CD1c-positive myeloid dendritic cell (primary cell): ENCODE results near the gene ADAMTSL5.
"Not testable (repeated sequence)": the region's sequence is repeated elsewhere in the genome, so short reads cannot be mapped to it uniquely, and the experiment has no call there.

Experiments used
- DNase-seq: peaks from one replicate; pipeline ENCODE4 v3.0.0-alpha.2; 2016; ENCODE audit errors: extremely low spot score

Gene ADAMTSL5

GRCh38 chr19:1481893-1482360 is 30.9 kb downstream of the ADAMTSL5 start:
- no peak for DNase-seq

DNA sequence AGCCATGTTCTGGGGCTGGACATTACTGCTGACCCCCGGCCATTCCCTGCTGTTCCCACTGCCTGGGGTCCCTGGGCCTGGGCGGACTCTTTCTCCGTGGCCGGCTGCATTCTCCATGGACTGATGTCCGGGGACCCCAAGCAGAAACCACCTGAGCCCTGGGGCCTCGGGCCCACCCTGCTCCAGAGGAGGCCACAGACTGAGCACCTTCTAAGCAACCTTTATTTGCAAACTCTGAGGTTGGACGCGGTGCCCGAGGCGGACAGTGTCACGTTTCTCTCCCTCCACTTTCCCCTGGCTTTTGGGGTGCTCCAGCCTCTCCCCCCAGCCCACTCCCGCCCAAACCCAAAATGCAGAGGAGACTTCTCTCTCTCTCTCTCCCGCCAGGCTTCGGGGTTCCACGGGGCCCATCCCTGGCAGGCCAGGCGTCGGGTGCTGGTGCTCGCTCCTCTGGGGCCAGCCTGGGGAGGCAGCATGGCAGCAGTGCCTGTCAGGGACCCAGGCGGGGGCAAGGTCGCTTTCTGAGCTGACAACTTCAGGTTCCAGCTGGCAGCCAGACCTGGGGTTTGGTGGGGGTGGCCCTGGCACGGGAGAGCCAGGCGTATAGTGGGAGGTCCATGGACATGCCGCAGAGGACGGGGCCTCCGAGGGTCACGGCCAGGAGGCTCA is 31.5 kb downstream of the ADAMTSL5 start:
- no peak for DNase-seq

DNA sequence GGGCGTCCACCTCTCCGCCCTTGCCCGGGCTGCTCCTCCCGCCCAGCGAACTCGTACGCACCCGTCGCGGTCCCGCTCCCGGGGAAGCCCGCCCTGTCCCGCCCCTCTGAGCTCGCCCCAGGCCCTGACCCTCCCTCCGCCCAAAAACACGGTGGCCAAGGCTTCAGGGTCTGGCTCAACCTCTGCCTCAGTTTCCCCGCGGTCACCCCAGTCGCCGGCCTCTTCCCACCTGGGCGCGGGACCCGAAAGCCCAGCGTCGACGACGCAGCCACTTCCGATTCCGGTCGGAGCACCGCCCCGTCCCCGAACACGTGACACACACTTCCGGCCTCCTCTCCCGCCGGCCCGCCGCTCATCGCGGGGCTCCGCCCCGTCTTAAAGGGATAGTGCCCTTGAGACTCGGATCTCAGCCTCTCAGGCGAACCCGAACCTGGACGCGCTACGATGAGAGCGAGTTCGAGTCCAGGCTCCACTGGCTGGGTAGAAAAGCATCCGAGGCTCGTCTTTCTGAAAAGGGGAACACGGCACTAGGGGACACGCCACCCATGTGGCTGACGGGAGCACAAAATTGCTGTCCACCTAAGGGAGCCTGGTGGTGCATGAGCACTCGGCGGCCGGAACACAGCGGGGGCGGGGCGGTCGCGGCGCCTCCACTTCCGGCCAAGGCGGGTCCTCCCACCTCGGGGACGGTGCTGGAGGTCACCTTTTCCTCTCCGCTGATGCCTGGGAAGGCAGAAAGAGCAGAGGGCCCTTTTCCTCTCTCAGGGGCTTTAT is 33.7 kb downstream of the ADAMTSL5 start, which contains the start of gene C19orf25:
TSS of gene C19orf25 (minus strand) at position 282 of the 774 bp plus-strand sequence. CDS start 312 bp downstream, outside the sequence.
- peak; percentile 97 for DNase-seq

DNA sequence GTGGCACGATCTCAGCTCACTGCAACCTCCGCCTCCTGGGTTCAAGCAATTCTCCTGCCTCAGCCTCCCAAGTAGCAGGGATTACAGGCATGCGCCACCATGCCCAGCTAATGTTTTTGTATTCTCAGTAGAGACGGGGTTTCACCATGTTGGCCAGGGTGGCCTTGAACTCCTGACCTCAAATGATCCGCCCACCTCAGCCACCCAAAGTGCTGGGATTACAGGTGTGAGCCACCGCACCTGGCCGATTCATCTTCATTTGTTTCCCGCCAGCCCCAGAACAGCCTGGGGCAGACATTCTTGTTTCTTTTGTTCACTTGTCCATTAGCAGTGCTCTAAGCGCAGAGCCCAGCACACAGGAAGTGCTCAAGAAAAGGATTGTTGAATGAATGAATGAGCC is 35.8 kb downstream of the ADAMTSL5 start:
- not testable (repeated sequence) for DNase-seq

DNA sequence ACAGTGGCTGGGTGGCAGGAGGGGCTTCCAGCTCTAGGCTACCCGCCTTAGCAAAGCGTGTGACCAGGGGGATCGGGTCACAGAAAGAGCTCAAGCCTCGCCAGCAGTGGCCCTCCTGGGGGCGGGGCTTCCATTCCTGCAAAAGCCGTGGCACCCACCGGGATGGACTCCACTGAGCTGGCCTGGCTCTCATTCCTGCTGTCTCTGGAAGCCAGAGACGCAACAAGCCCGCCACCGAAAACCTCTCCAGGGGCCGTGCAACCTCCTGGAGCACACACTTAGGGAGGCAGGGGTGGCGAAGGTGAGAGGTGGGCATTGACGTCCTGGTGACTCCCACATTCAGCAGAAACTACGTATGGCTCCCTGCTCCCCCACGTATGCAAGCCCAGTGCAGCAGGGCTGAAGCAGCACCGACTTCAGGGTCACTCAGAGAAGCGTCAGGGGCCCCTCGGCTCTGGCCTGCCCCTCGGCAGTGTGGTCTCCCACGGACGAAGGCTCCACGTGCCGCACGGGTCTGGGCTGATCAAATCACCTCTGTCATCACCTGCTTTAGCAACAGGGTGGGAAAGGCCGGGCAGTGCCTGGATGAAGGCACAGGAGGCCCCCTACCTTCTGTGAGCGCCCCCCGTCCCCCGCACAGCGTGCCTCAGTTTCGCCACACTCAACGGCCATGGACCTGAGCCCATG is 36.9 kb downstream of the ADAMTSL5 start:
- no peak for DNase-seq

DNA sequence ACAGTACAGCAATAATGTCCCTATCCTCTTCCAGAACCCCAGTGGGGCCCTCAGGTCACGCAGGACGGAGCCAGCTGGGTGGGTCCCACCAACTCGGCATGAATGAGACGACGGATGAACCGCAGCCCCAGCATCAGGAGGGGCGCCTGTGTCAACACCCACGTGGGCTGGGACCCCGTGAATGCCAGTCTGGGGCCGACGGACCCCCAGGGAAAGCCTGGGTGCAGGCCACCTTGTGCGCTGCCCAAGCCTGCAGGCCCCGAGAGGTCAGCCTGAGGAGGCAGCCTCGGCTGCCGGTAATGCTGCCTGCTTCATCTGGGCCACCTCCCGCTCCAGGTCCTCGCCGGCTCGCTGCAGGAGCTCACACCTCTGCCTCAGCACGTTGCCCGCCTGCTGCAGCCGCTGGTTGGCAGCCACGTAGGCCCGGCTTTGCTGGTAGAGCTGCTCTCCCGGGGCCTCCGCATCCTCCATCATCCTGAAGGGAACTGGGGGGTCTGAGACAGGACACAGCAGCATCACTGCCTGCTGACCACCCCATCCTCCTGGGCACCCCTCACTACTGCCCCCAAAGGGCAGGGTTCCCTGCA is 38.0 kb downstream of the ADAMTSL5 start:
- no peak for DNase-seq

GRCh38 chr19:1474011-1474764 is 38.6 kb downstream of the ADAMTSL5 start:
- no peak for DNase-seq

DNA sequence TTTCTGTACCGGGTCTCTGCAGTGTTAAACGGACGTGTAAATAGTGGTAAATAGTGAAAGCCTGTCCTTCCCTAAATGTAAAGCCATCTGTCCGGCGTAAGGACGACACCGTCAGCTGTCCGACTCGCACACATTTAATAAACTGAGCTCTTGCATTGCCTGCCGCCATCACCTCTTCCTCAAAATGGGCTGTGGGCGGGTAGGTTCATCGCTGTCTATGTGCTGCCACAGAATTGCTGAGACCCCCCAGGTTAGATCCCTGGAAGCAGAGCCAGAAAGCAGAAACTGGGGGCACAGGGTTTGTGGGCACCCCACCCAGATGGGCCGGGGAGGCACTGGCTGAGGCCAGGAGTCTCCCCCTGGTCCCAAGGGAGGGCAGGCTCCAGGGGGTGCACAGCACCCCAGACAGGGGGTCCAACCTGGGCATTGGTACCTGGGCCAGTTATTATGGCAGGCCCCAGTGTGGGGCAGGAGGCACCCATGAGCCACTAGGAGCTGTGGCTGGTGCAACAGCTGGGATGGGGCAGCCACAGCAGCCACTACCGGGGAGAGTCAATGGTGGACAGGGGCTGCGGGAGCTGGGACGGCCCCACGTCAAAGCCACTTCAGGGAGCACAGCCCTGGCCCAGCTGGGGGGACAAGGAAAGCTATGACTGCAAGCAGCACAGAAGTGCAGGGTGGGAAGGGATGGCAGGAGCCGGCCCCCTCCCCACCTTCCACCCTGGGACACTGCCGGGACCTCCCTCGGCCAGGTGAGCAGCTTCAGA is 39.6 kb downstream of the ADAMTSL5 start:
- no peak for DNase-seq

GRCh38 chr19:1472231-1473084 is 40.4 kb downstream of the ADAMTSL5 start:
- no peak for DNase-seq

DNA sequence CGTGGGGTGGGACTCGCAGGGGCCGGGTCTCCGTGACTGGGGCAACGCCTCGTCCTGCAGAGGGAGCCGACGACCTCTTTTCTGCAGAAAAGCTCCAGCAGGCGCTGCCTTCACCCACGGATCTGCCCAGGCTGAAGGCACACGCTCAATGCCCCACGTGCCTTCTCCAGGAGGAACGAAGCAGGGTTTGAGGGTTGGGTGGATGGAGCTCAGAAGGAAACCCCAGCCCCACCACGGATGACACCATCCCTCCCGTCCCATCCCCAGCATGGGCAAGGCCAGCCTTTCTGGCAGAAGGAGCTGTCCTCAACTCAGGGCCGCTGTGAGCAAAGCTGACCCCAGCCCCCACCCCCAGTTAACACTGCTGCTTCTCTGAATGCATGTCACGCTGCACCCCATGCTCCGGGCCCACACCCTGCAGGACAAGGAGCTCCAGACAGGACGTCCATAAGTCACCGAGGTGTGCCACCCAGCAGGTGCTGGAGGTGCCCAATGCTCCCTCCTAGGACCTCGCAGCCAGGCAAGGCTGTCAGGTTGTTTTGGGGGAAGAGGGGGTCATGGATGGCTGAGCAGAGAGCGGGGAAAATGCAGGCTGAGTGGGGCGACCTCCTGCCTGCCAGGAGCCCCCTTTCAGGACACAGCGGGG is 41.2 kb downstream of the ADAMTSL5 start:
- peak; percentile 39 for DNase-seq

DNA sequence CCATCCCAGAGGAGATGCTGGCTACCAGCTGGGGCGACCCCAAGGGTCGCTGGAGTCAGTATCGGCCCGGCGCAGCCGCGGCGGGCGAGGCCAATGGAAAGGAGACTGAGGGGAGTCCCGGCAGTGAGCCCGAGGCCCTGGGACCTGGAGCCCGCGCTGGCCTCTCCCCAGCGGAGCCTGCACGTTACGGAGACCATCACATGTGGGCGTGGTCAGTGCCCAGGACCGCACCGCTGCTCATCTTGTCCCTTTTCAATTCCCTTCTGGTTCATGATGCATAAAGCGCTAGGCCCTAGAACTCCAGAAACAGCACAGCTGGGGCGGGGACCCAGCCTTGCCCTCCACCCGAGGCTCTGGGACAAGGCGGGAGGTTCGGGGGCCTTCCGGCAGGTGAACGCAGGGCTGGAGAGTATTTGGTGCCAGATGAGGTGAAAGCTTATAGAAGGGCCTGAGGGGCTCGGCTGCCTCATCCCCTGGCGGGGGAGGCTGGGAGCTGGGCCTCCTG is 41.8 kb downstream of the ADAMTSL5 start:
- DNase-seq: peak; percentile 22

GRCh38 chr19:1470305-1471009 is 42.4 kb downstream of the ADAMTSL5 start:
- DNase-seq: peak; percentile 25

DNA sequence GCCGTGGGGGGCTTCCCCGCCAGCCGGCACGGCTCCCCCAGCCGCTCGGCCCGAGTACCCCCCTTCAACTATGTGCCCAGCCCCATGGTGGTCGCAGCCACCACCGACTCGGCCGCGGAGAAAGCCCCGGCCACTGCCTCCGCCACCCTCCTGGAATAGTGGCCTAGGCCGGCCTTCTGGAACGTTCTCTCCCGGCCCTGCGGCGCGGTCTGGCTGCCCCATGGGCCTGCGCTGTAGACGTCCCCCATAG is 42.8 kb downstream of the ADAMTSL5 start:
- DNase-seq: no peak

- DNase-seq: no peak
These were observed 43.4 kb downstream of the ADAMTSL5 start for GRCh38 chr19:1469255-1470054.

- peak; percentile 41 for DNase-seq
These were observed 44.0 kb downstream of the ADAMTSL5 start for GRCh38 chr19:1468821-1469254.

- no peak for DNase-seq
These were observed 44.5 kb downstream of the ADAMTSL5 start for GRCh38 chr19:1468274-1468820.
